B cell (primary cell): ENCODE measurements around the gene CCL13. TPM values are rescaled to one million over a fixed set of nuclear protein-coding genes. Genes with fewer than 3 reads are reported as not detected.

Experiments used
- ATAC-seq: fragments of 200-7000 bp; cut with Tn5 transposase; one replicate; pipeline ENCODE4 v1.10.0; 2021; ENCODE audit warnings: low read depth, mild to moderate bottlenecking, moderate number of reproducible peaks, moderate library complexity
- CTCF ChIA-PET: fragments of 350-600 bp; sonication (Branson Sonifier 250); formaldehyde crosslinking; loops from one replicate; lab custom pipeline; 2021; ENCODE audit warnings: antibody characterized with exemption, inconsistent platforms; lab: Charles Lee
- POLR2A ChIA-PET: fragments of 350-600 bp; sonication (Branson Sonifier 250); formaldehyde crosslinking; loops from one replicate; lab custom pipeline; 2021; ENCODE audit warnings: antibody characterized with exemption; lab: Charles Lee
- DNase-seq: peaks from one replicate; pipeline ENCODE4 v3.0.0; 2013
- H2AFZ ChIP-seq: 2 replicates; pipeline ENCODE4 v1.6.1; 2012; ENCODE audit warnings: mild to moderate bottlenecking, low read depth, low read length; ENCODE audit not compliant: insufficient read depth, poor library complexity, severe bottlenecking
- H3K27ac ChIP-seq, 2 donors: 1 replicate in 1 of 2; 2 replicates in 1 of 2; pipeline ENCODE4 v1.5.1; 2012 to 2013; ENCODE audit warnings: low read length in 2 of 2, mild to moderate bottlenecking in 2 of 2, moderate library complexity in 1 of 2
- H3K27me3 ChIP-seq, 4 experiments: fragments of 200-600 bp in 1 of 4; sonication (generic) in 1 of 4; replicated peaks in 1 of 4; 1 replicate in 2 of 4; 2 replicates in 2 of 4; pipeline versions ENCODE4 v1.6.1 to v1.7.0; 2013 to 2016; ENCODE audit warnings: low read length in 3 of 4, mild to moderate bottlenecking in 2 of 4, mixed read lengths in 1 of 4, moderate library complexity in 1 of 4; ENCODE audit not compliant: insufficient read depth in 4 of 4, control insufficient read depth in 3 of 4; ENCODE audit errors: control extremely low read depth in 1 of 4
- H3K36me3 ChIP-seq, 2 experiments: replicated peaks in 1 of 2; 1 replicate in 1 of 2; 2 replicates in 1 of 2; pipeline versions ENCODE4 v1.6.1 to v1.7.1; 2013; ENCODE audit warnings: low read length in 1 of 2; ENCODE audit not compliant: insufficient read depth in 2 of 2, control insufficient read depth in 1 of 2; ENCODE audit errors: control extremely low read depth in 1 of 2, extremely low read depth in 1 of 2
- H3K4me1 ChIP-seq, 2 donors: fragments of 200-600 bp in 1 of 2; sonication (generic) in 1 of 2; 1 replicate in 1 of 2; 2 replicates in 1 of 2; pipeline versions ENCODE4 v1.5.1 to v1.6.1; 2013 to 2017; ENCODE audit warnings: low read length in 2 of 2; ENCODE audit not compliant: control insufficient read depth in 2 of 2, insufficient read depth in 2 of 2
- H3K4me2 ChIP-seq: replicated peaks from 2 replicates; pipeline ENCODE3; 2012; ENCODE audit warnings: mild to moderate bottlenecking, low read depth, low read length; ENCODE audit not compliant: poor library complexity, severe bottlenecking
- H3K4me3 ChIP-seq, 5 experiments: fragments of 200-600 bp in 1 of 5; sonication (generic) in 1 of 5; 1 replicate in 3 of 5; 2 replicates in 2 of 5; pipeline versions ENCODE4 v1.5.1 to v1.7.0; 2011 to 2016; ENCODE audit warnings: low read length in 4 of 5, mild to moderate bottlenecking in 4 of 5, low read depth in 2 of 5, control low read depth in 1 of 5, moderate library complexity in 1 of 5; ENCODE audit not compliant: insufficient read depth in 1 of 5; ENCODE audit errors: control extremely low read depth in 1 of 5, extremely low read depth in 1 of 5
- H3K79me2 ChIP-seq: fragments of 200-600 bp; sonication (generic); one replicate; pipeline ENCODE4 v1.6.0; 2016; ENCODE audit warnings: low read length; ENCODE audit not compliant: control insufficient read depth, insufficient read depth
- H3K9ac ChIP-seq: fragments of 200-600 bp; sonication (generic); 2 replicates; pipeline ENCODE4 v1.6.1; 2017; ENCODE audit warnings: mild to moderate bottlenecking, low read length, moderate library complexity
- H3K9me3 ChIP-seq, 3 donors: one replicate each; pipeline versions ENCODE4 v1.6.1 to v1.7.1; 2013; ENCODE audit warnings: low read length in 2 of 3; ENCODE audit not compliant: control insufficient read depth in 2 of 3, insufficient read depth in 1 of 3; ENCODE audit errors: control extremely low read depth in 1 of 3
- H4K20me1 ChIP-seq: 2 replicates; pipeline ENCODE4 v1.6.0; 2012; ENCODE audit warnings: mild to moderate bottlenecking, low read length; ENCODE audit not compliant: insufficient read depth, control insufficient read depth, poor library complexity, severe bottlenecking
- H3K27ac Mint-ChIP-seq: one replicate; pipeline ENCODE4 v1.8.0; 2021; ENCODE audit warnings: mixed read lengths
- H3K27me3 Mint-ChIP-seq: one replicate; pipeline ENCODE4 v1.8.0; 2021; ENCODE audit warnings: mixed read lengths
- H3K4me1 Mint-ChIP-seq: one replicate; pipeline ENCODE4 v1.8.0; 2021; ENCODE audit warnings: mixed read lengths
- H3K4me3 Mint-ChIP-seq: one replicate; pipeline ENCODE4 v1.8.0; 2021; ENCODE audit warnings: mixed read lengths
- H3K9me3 Mint-ChIP-seq: one replicate; pipeline ENCODE4 v1.8.0; 2022; ENCODE audit warnings: mixed read lengths; ENCODE audit not compliant: insufficient read depth
- EZH2 ChIP-seq: IDR thresholded peaks from 2 replicates; pipeline ENCODE4 v1.6.1; 2012; ENCODE audit warnings: borderline replicate concordance, low read depth, mild to moderate bottlenecking, moderate library complexity, low read length; ENCODE audit not compliant: insufficient read depth, poor library complexity, severe bottlenecking
- WGBS: methylation state at CpG from one replicate; pipeline ENCODE4 v1.1.5; 2013; ENCODE audit warnings: missing lambda C conversion rate; ENCODE audit not compliant: insufficient coverage; 5-methylcytosine and 5-hydroxymethylcytosine counted together
- intact Hi-C: fragments of 100-400 bp; cut with micrococcal nuclease; formaldehyde crosslinking; loops from one replicate; pipeline ENCODE4 v1.10.0; 2022
- polyA plus RNA-seq: library from polyadenylated mRNA; depleted of rRNA; stranded (reverse); fragments of >200 nt; gene quantifications from 2 replicates; pipeline ENCODE4 v1.2.3, GENCODE V29; 2012
- total RNA-seq, 2 donors: library from RNA; stranded (reverse); fragments of 120-200 nt in 1 of 2; gene quantifications; 1 replicate in 1 of 2; 2 replicates in 1 of 2; pipeline versions ENCODE4 v1.2.3 to v1.2.4, GENCODE V29; 2013 to 2022
- TF ChIP-seq, protein P1 (sequence below): fragments of 200-600 bp; IDR thresholded peaks from one replicate; pipeline ENCODE4 v1.8.0; 2022; ENCODE audit warnings: antibody characterized with exemption, mild to moderate bottlenecking

Gene CCL13
- total and polyA plus RNA-seq, 2 donors (not counting 1 experiment from before 2014, with no cell fraction given): not detected

DNA sequence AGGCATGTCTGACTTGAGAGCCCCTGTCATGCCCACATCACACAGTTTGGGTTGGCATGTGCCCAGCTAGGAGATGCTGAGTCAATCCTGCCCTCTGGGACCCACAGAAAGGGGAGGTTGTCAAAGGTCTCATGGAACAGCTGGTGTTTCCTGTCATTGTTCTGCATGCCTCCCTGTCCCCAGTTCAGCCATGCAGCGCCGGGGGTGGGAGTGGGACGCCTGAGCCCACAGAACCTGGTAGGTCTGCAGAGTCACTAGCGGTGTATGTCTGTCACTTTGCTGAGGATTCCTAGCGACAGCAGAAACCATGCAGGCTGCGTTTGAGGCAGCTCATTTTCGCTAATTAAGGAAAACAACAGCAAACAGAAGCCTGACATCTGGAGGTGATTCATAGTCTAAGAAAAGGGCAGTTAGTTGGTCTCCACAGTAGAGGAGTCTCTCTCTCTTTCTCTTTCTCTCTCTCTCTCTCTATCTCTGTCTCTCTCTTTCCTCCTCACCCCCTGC is 26.4 kb downstream of the CCL13 start:
- WGBS: 1% methylated on average over 7 of the region's 7 CpGs
- peaks cover 32% of the 10 kb centered on the region for H3K4me1 Mint-ChIP-seq
- ChIA-PET CTCF (interaction anchor here (1.2 to 2.3 kb wide), 7 partner anchors 10 to 182 kb away, joined by 3 to 8 read pairs (median 4); no protein-coding TSS in a partner anchor), POLR2A (no interaction called here)
- H3K4me1 ChIP-seq: peaks cover 10 to 32% of the 10 kb centered on the region in 2 donors
- H3K9me3 ChIP-seq: no peaks in the 10 kb centered on the region
- H3K4me3 ChIP-seq: no peak overlapping the region
- peak overlapping the region; percentile 32 for H3K4me3 Mint-ChIP-seq
- DNase-seq (no peak), ATAC-seq (peak; percentile 25)
- H3K9me3 Mint-ChIP-seq: no peaks in the 10 kb centered on the region
- H3K36me3 ChIP-seq: no peaks in the 10 kb centered on the region
- H2AFZ ChIP-seq: peak overlapping the region; percentile 11
- no peaks in the 10 kb centered on the region for H3K79me2 ChIP-seq
- H3K9ac ChIP-seq: no peak overlapping the region
- TF ChIP-seq EZH2: no peak
- TF ChIP-seq, protein P1, sequence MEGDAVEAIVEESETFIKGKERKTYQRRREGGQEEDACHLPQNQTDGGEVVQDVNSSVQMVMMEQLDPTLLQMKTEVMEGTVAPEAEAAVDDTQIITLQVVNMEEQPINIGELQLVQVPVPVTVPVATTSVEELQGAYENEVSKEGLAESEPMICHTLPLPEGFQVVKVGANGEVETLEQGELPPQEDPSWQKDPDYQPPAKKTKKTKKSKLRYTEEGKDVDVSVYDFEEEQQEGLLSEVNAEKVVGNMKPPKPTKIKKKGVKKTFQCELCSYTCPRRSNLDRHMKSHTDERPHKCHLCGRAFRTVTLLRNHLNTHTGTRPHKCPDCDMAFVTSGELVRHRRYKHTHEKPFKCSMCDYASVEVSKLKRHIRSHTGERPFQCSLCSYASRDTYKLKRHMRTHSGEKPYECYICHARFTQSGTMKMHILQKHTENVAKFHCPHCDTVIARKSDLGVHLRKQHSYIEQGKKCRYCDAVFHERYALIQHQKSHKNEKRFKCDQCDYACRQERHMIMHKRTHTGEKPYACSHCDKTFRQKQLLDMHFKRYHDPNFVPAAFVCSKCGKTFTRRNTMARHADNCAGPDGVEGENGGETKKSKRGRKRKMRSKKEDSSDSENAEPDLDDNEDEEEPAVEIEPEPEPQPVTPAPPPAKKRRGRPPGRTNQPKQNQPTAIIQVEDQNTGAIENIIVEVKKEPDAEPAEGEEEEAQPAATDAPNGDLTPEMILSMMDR: no peak
- no peaks in the 10 kb centered on the region for H3K27me3 ChIP-seq
- H4K20me1 ChIP-seq: no peaks in the 10 kb centered on the region
- peak overlapping the region; percentile 27 for H3K4me2 ChIP-seq
- no peak overlapping the region for H3K27ac ChIP-seq
- intact Hi-C loops: no loop called here
- no peak overlapping the region for H3K27ac Mint-ChIP-seq
- peaks cover 11% of the 10 kb centered on the region for H3K27me3 Mint-ChIP-seq

DNA sequence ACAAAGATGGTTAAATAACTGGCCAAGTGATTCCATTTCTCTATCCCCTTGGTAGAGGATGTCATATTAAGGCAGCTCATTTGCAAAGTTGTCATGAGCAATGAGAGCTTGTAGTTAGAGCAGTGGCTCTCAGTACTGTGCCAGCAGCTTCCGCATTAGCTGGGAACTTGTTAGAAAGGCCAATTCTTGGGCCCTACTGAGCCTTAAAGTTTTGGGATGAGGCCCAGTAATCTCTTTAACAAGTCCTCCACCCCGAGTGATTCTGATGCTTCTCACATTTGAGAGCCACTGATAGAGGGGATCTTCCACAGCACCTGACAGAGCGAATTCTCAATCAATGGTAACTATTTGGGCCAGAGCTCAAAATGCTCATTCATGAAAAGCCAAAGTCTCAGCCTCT is 26.9 kb downstream of the CCL13 start:
- no peak for DNase-seq
- CTCF ChIA-PET: interaction anchor here (1.4 to 2.3 kb wide), 4 partner anchors 14 to 182 kb away, joined by 4 to 8 read pairs (median 5); no protein-coding TSS in a partner anchor
- Mint-ChIP-seq H3K27ac (no peak overlapping the region), H3K27me3 (peaks cover 11% of the 10 kb centered on the region), H3K9me3 (no peaks in the 10 kb centered on the region), H3K4me1 (peaks cover 32% of the 10 kb centered on the region), H3K4me3 (peak overlapping the region; percentile 32)
- POLR2A ChIA-PET: no interaction called here
- Histone ChIP-seq H3K27me3 (no peaks in the 10 kb centered on the region), H3K4me2 (no peak overlapping the region), H2AFZ (no peak overlapping the region), H3K4me1 (peaks cover 10 to 30% of the 10 kb centered on the region in 2 donors), H3K9me3 (no peaks in the 10 kb centered on the region), H3K9ac (no peak overlapping the region), H3K79me2 (no peaks in the 10 kb centered on the region), H3K36me3 (no peaks in the 10 kb centered on the region), H4K20me1 (no peaks in the 10 kb centered on the region), H3K4me3 (no peak overlapping the region), H3K27ac (no peak overlapping the region)
- intact Hi-C loops: no loop called here
- no peak for ATAC-seq
- 94% methylated on average over 3 of the region's 3 CpGs for WGBS
- no peak for TF ChIP-seq EZH2
- TF ChIP-seq, protein P1: no peak
